ENCODE results near the gene TNKS1BP1.
A peak's percentile ranks its signal among the peaks of the same experiment; 100 is the strongest.
"Not testable (repeated sequence)": the region's sequence is repeated elsewhere in the genome, so short reads cannot be mapped to it uniquely, and the experiment has no call there.

The TNKS1BP1 gene

GRCh38 chr11:57353036-57353435, 28.3 kb upstream of the TNKS1BP1 start:
- DNase-seq (ENCODE audit: low read depth) = no peak

GRCh38 chr11:57349491-57350274, 24.9 kb upstream of the TNKS1BP1 start:
- peak; percentile 66 for DNase-seq (ENCODE audit: low read depth)

- DNase-seq (ENCODE audit: low read depth) = no peak
These were observed 24.0 kb upstream of the TNKS1BP1 start for GRCh38 chr11:57348636-57349313.

DNA sequence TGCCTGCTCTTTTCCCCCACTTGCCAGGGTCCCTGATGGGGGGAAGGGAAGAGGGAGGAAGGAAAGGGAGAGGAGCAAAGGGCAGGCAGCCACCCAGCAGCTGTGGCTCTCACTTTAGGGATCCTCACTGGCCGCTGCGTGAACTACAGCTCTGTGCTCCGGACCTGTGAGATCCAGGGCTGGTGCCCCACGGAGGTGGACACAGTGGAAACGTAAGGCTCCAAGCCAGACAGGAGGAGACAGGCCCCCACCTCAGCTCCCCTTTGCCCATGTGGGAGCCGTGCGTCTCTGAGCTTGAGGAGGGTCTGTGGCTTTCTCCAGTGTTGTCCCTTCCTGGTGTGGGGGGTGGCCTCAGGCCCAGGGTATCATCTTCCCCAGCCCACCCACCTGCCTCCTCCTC, 23.3 kb upstream of the TNKS1BP1 start:
- no peak for DNase-seq (ENCODE audit: low read depth)

DNA sequence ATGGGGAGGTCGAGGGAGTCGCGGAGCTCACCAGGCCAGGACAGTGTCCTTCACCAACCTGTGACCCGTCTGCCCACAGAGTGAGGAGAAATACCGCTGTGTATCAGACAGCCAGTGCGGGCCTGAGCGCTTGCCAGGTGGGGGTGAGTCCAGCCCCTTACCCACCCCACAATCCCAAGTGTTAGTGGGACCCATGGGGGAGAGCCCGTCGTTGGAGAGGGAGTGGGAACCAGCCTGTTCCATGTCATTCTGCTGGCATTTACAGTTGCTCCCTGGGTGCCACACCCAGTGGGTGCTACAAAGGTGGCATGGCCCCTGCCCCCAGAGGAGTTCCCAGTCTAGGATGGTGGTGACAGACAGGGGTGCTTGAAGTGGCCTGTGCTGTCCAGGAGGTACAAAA, 22.6 kb upstream of the TNKS1BP1 start:
- no peak for DNase-seq (ENCODE audit: low read depth)

GRCh38 chr11:57345555-57346211, 20.9 kb upstream of the TNKS1BP1 start:
- DNase-seq (ENCODE audit: low read depth) = peak; percentile 34

GRCh38 chr11:57344826-57345225, 20.1 kb upstream of the TNKS1BP1 start:
- no peak for DNase-seq (ENCODE audit: low read depth)

GRCh38 chr11:57343825-57344224, 19.1 kb upstream of the TNKS1BP1 start:
- DNase-seq (ENCODE audit: low read depth) = no peak

- DNase-seq (ENCODE audit: low read depth) = no peak
These were observed 17.9 kb upstream of the TNKS1BP1 start for GRCh38 chr11:57342702-57343101.

DNA sequence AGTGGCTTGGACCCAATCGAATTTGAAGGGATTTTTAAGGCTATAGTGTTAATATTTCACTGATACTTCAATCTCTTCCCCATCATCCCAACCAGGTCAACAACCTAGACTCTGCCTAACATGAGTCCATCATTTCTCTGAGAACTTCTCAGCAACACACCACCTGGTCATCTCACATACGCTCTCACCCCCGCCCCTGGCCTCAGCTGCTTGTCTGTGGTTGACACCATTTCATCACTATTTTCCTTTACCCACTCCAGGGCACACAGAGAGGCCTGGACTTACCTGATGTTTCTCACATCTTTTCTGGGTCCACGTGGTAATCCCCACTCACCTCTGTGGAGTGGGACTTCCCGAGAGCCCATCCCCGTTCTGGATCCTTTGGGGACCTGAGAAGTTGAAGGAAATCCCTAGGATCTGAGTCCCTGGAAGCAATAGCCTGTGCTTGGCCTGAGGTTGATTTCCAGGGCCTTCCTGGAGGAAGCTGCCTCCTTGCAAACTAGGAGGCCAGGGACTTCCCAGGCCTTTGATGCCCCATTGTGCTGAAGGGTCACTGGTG, 16.6 kb upstream of the TNKS1BP1 start:
- DNase-seq (ENCODE audit: low read depth) = no peak

- DNase-seq (ENCODE audit: low read depth) = no peak
These were observed 15.4 kb upstream of the TNKS1BP1 start for GRCh38 chr11:57340039-57340615.

DNA sequence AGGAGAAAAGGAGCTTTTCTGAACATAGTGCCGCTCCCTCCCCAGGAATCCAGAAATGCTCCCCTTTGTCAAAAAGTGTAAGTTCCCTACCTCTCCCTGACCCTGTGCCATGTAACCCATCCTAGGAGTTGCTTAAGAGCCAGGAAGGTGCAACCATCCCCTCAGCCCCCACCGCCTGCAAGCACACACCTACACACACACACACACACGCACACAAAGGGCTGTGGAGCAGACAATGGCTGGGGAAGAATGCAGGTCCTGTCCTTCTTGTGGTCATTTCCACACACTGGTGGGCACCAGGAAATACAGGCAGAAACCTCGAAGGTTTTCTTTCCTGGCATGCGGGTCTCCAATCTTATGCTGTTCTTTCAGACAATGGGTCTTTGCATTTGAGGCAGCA, 14.6 kb upstream of the TNKS1BP1 start:
- DNase-seq (ENCODE audit: low read depth) = no peak

DNA sequence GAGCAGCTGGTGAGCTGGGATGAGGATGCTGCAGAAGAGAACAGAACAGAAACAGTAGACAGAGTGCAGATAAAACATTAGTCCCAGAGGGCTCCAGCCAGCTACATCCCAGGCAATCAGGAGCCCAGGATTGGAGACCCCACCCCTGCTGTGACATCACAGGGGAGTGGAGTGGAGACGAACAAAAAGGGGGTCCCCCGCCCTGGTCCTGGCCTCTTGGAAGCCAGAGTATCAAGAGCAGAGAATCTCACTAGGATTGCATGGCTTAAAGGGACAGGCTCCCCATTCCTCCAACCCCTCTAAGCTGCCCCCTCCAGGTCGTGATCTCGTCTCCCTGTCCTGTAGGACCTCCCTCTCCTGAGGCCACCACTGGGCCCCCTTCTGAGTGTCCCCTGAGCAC, 13.4 kb upstream of the TNKS1BP1 start, which contains the start of gene P2RX3:
TSS of gene P2RX3 (plus strand) at position 211 of the 400 bp plus-strand sequence. CDS start 199 bp downstream, outside the sequence.
- DNase-seq (ENCODE audit: low read depth) = no peak

DNA sequence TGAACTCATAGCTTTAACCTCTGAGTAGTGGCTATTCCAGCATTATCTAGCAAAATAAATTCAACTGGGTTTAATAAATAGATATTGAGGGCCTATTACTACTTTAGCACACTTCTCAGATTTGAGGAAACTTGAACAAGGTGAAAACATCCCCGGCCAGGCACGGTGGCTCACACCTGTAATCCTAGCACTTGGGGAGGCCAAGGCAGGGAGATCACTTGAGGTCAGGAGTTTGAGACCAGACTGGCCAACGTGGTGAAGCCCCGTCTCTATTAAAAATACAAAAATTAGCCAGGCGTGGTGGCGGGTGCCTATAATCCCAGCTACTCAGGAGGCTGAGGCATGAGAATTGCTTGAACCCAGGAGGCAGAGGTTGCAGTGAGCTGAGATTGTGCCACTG, 12.1 kb upstream of the TNKS1BP1 start:
- DNase-seq (ENCODE audit: low read depth) = not testable (repeated sequence)

GRCh38 chr11:57336111-57336666, 11.4 kb upstream of the TNKS1BP1 start:
- DNase-seq (ENCODE audit: low read depth) = no peak

GRCh38 chr11:57335343-57336110, 10.8 kb upstream of the TNKS1BP1 start, which contains the start of gene SSRP1:
Gene SSRP1, minus strand, starts transcription at chr11:57335892. Its CDS starts 771 bp downstream, at chr11:57335121.
- DNase-seq (ENCODE audit: low read depth) = peak; percentile 62

GRCh38 chr11:57335023-57335342, 10.2 kb upstream of the TNKS1BP1 start:
- DNase-seq (ENCODE audit: low read depth) = no peak

DNA sequence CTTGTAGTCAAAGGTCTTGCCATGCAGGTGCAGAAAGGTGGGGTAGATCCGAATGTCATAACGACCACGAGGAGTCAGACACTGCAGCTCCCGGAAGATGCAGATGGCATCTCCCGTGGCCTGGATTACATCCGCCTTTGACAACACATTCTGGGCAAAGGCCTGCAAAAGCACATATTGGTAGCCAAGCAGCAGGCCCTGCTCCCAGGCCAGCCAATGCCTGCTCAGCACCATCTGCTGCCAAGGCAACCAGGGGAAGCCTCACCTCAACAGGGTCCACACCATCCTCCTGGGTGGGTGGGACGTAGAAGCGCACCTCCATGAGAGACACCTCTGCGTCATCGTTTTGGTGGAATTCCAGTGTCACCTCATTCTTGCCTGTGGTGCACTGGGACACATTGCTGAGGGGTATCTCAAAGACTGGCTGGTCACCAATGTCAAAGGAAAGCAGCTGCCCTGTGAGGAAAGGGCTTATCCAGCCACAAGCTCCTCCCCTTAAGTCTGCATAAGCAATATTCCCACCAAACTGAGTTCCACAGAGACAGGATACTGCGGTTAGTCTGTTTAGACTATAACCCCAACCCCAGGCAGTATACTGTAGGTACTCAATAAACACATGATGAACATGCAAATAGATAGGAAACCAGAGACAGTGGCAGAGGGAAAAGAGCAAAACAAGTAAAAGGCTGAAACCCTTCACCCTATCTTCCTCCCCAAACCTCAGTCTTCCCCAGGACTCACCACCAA, 8.1 kb upstream of the TNKS1BP1 start:
- no peak for DNase-seq (ENCODE audit: low read depth)

- no peak for DNase-seq (ENCODE audit: low read depth)
These were observed 7.0 kb upstream of the TNKS1BP1 start for GRCh38 chr11:57331720-57332119.

DNA sequence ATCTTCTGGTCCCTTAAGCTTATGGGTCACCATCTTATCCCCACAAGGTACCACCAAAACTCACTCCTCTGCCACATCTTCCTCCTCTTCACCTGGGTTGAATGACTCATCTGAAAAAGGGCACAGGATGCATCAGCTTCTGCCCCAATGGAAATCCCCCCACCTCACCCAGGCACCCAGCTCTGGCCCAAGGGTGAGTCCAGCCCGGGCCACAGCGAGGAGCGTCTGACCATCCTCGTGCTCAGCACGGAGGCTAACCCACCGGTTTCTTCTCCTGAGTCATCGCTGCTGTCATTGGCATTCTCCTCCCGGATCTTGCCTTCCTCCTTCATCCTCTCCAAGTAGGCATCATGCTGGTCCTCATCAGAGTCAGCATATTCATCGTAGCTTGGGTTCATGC, 5.3 kb upstream of the TNKS1BP1 start:
- no peak for DNase-seq (ENCODE audit: low read depth)

Measured in stimulated activated CD8-positive, alpha-beta memory T cell treated with anti-CD3 and anti-CD28 coated beads, Interleukin-15, amount 100 ng/mL, for 24 hours (primary cell).